ENCODE measurements around the gene CTDP1. TPM values are rescaled to one million over a fixed set of nuclear protein-coding genes. Genes with fewer than 3 reads are reported as not detected.

Gene CTDP1
- total RNA-seq, 1 donor from 2014 or later: 29.7 TPM

- no peak for TF ChIP-seq CTCF (IDR thresholded peaks at IDR 0.05; ENCODE audit: insufficient read depth, low read length, poor library complexity, severe bottlenecking)
- peaks cover 48% of the 10 kb centered on the region for H3K27me3 ChIP-seq (ENCODE audit: control insufficient read depth, insufficient read depth, low read length)
- H3K36me3 ChIP-seq (ENCODE audit: control insufficient read depth, insufficient read depth, low read length): no peaks in the 10 kb centered on the region
- no peak overlapping the region for H3K4me3 ChIP-seq (ENCODE audit: low read depth, low read length)
- DNase-seq (ENCODE audit: low read depth): no peak
These were observed 107.9 kb downstream of the CTDP1 start for GRCh38 chr18:79787527-79787864.

GRCh38 chr18:79787865-79788733 is 108.5 kb downstream of the CTDP1 start:
- TF ChIP-seq CTCF (IDR thresholded peaks at IDR 0.05; ENCODE audit: insufficient read depth, low read length, poor library complexity, severe bottlenecking): no peak
- no peaks in the 10 kb centered on the region for H3K36me3 ChIP-seq (ENCODE audit: control insufficient read depth, insufficient read depth, low read length)
- H3K4me3 ChIP-seq (ENCODE audit: low read depth, low read length): no peak overlapping the region
- peaks cover 48% of the 10 kb centered on the region for H3K27me3 ChIP-seq (ENCODE audit: control insufficient read depth, insufficient read depth, low read length)
- DNase-seq (ENCODE audit: low read depth): no peak

DNA sequence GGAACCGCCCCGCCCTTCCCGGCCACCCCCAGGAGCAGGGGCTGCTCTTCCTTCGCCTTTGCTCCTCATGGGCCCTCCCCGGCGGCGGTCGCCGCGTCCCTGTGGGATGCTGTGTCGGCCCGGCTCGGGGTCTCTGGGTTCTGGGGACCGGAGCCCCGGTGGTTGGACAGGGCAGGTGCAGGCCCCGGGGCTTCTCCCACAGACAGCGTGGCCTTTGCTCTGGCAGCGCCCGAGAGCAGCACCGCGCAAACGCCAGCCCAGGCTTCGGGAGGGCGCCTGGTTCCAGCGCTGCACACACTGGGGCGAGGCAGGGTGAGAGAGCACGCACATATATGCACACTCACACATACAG is 109.1 kb downstream of the CTDP1 start:
- H3K27me3 ChIP-seq (ENCODE audit: control insufficient read depth, insufficient read depth, low read length): peaks cover 48% of the 10 kb centered on the region
- DNase-seq (ENCODE audit: low read depth): no peak
- H3K36me3 ChIP-seq (ENCODE audit: control insufficient read depth, insufficient read depth, low read length): no peaks in the 10 kb centered on the region
- no peak overlapping the region for H3K4me3 ChIP-seq (ENCODE audit: low read depth, low read length)
- TF ChIP-seq CTCF (IDR thresholded peaks at IDR 0.05; ENCODE audit: insufficient read depth, low read length, poor library complexity, severe bottlenecking): no peak

DNA sequence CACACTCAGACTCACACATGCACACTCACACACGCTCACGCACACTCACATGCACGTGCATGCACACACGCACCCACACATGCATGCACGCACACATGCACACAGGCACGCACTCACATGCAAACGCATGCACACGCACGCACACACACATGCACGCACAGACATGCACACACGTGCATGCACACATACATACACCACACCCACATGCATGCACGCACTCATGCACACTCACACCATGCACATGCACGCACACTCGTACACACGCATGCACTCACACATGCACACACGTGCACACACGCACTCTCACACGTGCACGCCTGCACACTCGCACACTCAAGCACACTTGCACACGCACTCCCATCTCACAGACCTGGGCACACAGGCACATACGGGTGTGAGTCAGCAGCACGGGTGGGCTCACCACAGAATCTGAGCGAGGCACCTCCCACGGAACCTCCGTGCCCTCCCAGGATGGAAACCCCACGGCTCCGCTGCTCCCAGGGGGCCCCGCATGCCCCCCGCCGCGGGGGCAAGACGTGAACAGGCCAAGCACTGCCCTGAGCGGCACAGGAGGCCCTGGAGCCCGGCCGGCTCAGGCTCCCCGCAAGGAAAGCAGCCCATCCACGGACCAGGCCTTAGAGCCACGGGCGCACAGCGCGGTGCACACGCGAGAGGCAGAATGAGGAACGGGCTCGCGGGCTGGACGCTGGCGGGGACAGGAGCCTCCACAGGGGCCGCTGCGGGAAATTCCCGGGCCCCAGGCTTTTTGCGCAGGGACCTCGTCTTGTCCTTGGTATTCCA is 109.7 kb downstream of the CTDP1 start:
- no peak for DNase-seq (ENCODE audit: low read depth)
- Histone ChIP-seq H3K36me3 (ENCODE audit: control insufficient read depth, insufficient read depth, low read length) (no peaks in the 10 kb centered on the region), H3K27me3 (ENCODE audit: control insufficient read depth, insufficient read depth, low read length) (peaks cover 47% of the 10 kb centered on the region), H3K4me3 (ENCODE audit: low read depth, low read length) (no peak overlapping the region)
- TF ChIP-seq CTCF (IDR thresholded peaks at IDR 0.05; ENCODE audit: insufficient read depth, low read length, poor library complexity, severe bottlenecking): no peak

DNA sequence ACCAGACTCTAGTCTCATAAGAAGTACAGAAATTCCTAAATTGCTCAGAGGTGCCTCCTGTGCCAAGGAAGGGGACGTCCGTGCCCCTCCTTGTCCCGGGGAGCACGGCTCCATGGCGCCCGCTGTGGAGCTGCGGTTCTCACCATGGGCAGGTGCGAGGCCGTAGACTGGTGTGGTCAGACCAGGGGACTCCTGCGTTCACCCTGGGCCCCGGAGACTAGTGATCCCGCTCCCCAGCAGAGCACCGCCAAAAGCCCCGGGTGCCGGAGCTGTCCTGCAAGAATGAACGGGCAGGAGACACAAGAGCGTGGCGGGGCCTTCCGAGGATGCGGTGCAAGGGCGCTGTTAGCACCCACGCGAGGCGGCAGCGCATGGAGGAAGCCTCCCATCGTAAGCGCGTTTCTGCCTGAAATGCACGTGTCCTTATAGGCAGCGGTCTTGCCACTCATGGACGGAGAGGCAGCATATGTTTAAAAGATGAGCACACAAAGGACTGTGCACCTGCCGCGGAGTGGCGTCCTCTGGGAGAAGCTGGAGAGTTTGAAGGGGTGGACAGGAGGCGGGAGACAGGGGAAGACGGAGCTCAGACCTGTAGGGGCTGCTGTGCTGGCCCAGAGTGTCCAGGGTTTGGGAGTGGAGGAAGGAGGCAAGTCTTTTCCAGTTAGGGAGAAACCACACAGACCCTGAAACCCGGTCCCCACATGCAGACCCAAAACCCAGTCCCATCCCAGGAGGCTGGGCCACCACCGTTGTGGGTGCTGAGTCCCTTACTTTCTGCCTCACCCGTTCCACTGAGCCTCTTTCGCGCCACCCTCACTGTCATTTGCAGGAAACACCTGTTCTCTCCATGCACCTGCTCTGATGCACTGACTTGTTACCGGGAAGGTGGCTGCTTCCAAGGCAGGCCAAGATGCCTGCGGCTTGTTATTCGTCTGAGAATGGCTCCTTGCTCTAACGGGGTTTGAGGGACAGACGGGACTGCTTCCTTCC is 110.6 kb downstream of the CTDP1 start:
- Histone ChIP-seq H3K4me3 (ENCODE audit: low read depth, low read length) (no peak overlapping the region), H3K36me3 (ENCODE audit: control insufficient read depth, insufficient read depth, low read length) (no peaks in the 10 kb centered on the region), H3K27me3 (ENCODE audit: control insufficient read depth, insufficient read depth, low read length) (peaks cover 42% of the 10 kb centered on the region)
- TF ChIP-seq CTCF (IDR thresholded peaks at IDR 0.05; ENCODE audit: insufficient read depth, low read length, poor library complexity, severe bottlenecking): no peak
- no peak for DNase-seq (ENCODE audit: low read depth)

Data from kidney epithelial cell (primary cell).